HG03159 (cell line): Measurements from ENCODE around the gene RIC1.
A peak's percentile ranks its signal among the peaks of the same experiment; 100 is the strongest.
"Not testable (repeated sequence)": the region's sequence is repeated elsewhere in the genome, so short reads cannot be mapped to it uniquely, and the experiment has no call there.

Source experiments
- ATAC-seq: cut with Tn5 transposase; IDR thresholded peaks from one replicate; pipeline ENCODE4 v1.9.1; 2021; ENCODE audit warnings: mild to moderate bottlenecking, moderate library complexity; ENCODE audit not compliant: unreplicated experiment

RIC1 gene

GRCh38 chr9:5628530-5629311 is at the start of gene RIC1:
Gene RIC1, plus strand, starts transcription at chr9:5629107. Its CDS starts 203 bp downstream, at chr9:5629310.
- peak; percentile 55 for ATAC-seq

- ATAC-seq, result no peak
These were observed 49.0 kb upstream of the RIC1 start for GRCh38 chr9:5579881-5580280.

GRCh38 chr9:5580650-5581049 is 48.3 kb upstream of the RIC1 start:
- ATAC-seq, result no peak

GRCh38 chr9:5581706-5582105 is 47.2 kb upstream of the RIC1 start:
- ATAC-seq, result not testable (repeated sequence)

- ATAC-seq, result peak; percentile 62
These were observed 46.1 kb upstream of the RIC1 start for GRCh38 chr9:5582835-5583195.

- no peak for ATAC-seq
These were observed 42.5 kb upstream of the RIC1 start for GRCh38 chr9:5586391-5586802.

- ATAC-seq, result no peak
These were observed 41.9 kb upstream of the RIC1 start for GRCh38 chr9:5587024-5587423.

GRCh38 chr9:5592231-5592630 is 36.7 kb upstream of the RIC1 start:
- ATAC-seq, result no peak

- ATAC-seq, result no peak
These were observed 36.0 kb upstream of the RIC1 start for GRCh38 chr9:5592904-5593303.

- peak; percentile 63 for ATAC-seq
These were observed 35.0 kb upstream of the RIC1 start for GRCh38 chr9:5593904-5594303.

- no peak for ATAC-seq
These were observed 32.7 kb upstream of the RIC1 start for GRCh38 chr9:5596173-5596572.

GRCh38 chr9:5608298-5609225 is 20.3 kb upstream of the RIC1 start:
- peak; percentile 65 for ATAC-seq

- no peak for ATAC-seq
These were observed 19.7 kb upstream of the RIC1 start for GRCh38 chr9:5609226-5609596.

- no peak for ATAC-seq
These were observed 18.4 kb upstream of the RIC1 start for GRCh38 chr9:5610491-5610890.

GRCh38 chr9:5611321-5612184 is 17.4 kb upstream of the RIC1 start:
- ATAC-seq, result no peak

GRCh38 chr9:5612185-5612530 is 16.7 kb upstream of the RIC1 start:
- ATAC-seq, result no peak

GRCh38 chr9:5614192-5614591 is 14.7 kb upstream of the RIC1 start:
- ATAC-seq, result no peak

- ATAC-seq, result no peak
These were observed 13.9 kb upstream of the RIC1 start for GRCh38 chr9:5614985-5615384.

GRCh38 chr9:5617749-5618148 is 11.2 kb upstream of the RIC1 start:
- peak; percentile 97 for ATAC-seq

GRCh38 chr9:5620494-5620893 is 8.4 kb upstream of the RIC1 start:
- no peak for ATAC-seq

GRCh38 chr9:5621327-5621726 is 7.6 kb upstream of the RIC1 start:
- ATAC-seq, result no peak
